ENCODE data around the gene MIPOL1. TPM values are rescaled to one million over a fixed set of nuclear protein-coding genes. Genes with fewer than 3 reads are reported as not detected.

Gene MIPOL1
- total and polyA plus RNA-seq, 9 of the 15 experiments (the other 6 are each of a cell fraction or from before 2014, with no cell fraction given), result 6.7 to 21.9 (median 12.4) TPM

DNA sequence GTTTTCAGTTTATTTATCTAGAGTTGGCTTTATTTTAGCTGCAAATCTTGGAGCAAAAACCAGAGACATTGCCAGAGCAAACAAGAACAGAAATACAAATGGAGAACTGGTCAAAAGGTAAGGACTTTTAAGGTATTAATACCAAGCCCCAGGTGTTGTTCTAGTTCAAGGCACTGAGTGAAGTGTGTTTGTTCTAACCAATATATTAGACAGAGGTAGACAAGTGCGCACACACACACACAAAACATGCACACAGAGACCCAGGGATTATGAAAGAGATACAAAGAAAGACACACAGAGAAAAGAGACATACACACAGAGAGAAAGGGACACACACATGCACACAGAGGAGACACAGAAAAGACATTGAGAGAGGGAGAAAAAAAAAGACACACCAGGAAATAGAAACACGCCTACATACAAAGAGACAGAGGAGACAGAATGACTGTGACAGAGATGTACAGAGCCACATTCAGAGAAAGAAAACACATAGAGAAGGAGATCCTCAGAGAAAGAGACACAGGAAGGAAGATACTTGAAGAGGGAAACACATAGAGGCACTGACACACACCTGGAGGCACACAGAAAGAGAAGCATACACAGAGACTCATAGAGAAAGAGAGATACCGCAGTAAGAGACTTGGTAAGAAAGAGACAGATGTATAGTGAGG lies 50.2 kb downstream of the MIPOL1 start:
- Histone ChIP-seq H3K4me2 (ENCODE audit: insufficient read depth, low read length) (no peak overlapping the region), H3K36me3 (ENCODE audit: control insufficient read depth, insufficient read depth, low read length) (0 out of 3 replicates have a peak, but pooled peaks cover 2% of the 10 kb centered on the region), H2AFZ (ENCODE audit: low read depth, low read length) (no peak overlapping the region), H3K9me3 (replicated peaks; ENCODE audit: control insufficient read depth, insufficient read depth, low read depth, low read length) (no peaks in the 10 kb centered on the region), H3K27ac (ENCODE audit: extremely low read depth, low read depth, low read length) (no peak overlapping the region), H3K4me1 (replicated peaks in 1 of 2; ENCODE audit: control insufficient read depth in 2 of 2, insufficient read depth in 2 of 2, low read length in 2 of 2) (no peaks in the 10 kb centered on the region), H3K79me2 (ENCODE audit: control insufficient read depth, insufficient read depth, low read length) (no peaks in the 10 kb centered on the region), H3K4me3 (no peak overlapping the region), H3K9ac (ENCODE audit: insufficient read depth in 1 of 2, low read depth in 2 of 2, low read length in 2 of 2) (no peak overlapping the region), H3K27me3 (ENCODE audit: control insufficient read depth in 2 of 2, insufficient read depth in 2 of 2, low read length in 2 of 2) (no peaks in the 10 kb centered on the region), H3K9me1 (ENCODE audit: control insufficient read depth, insufficient read depth, low read length) (no peaks in the 10 kb centered on the region), H4K20me1 (replicated peaks; ENCODE audit: control insufficient read depth, insufficient read depth, low read length) (no peaks in the 10 kb centered on the region)
- ATAC-seq (no peak), DNase-seq (ENCODE audit: extremely low read depth in 1 of 4, low spot score in 3 of 4) (no peak), FAIRE-seq (no peak)
- in situ Hi-C loops (cut with MboI), result no loop called here
- CTCF ChIA-PET (ENCODE audit: low intra/inter-chr PET ratio), result interaction anchor here (2.5 kb wide), 1 partner anchor 626 kb away, joined by 11 read pairs; no protein-coding TSS in a partner anchor
- intact Hi-C loops (cut with micrococcal nuclease), result loop anchor here (2.0 kb wide), 1 partner anchor 347 kb away; the partner anchor contains the start of genes FOXA1 and TTC6
- POLR2A ChIA-PET, result no interaction called here
- TF ChIP-seq ATF1 (CRISPR knock-in tag; IDR thresholded peaks at IDR 0.05) (no peak), ATF1 (tag; IDR thresholded peaks at IDR 0.05) (no peak), PYGO2 (tag; IDR thresholded peaks at IDR 0.05) (no peak), ZNF76 (CRISPR knock-in tag; IDR thresholded peaks at IDR 0.05; ENCODE audit: borderline replicate concordance) (no peak), C11orf30 (IDR thresholded peaks at IDR 0.05; ENCODE audit: low read depth) (no peak), POLR2A (conservative IDR thresholded peaks at IDR 0.05) (no peak), MXI1 (IDR thresholded peaks at IDR 0.05; ENCODE audit: low read depth, low read length) (no peak)
- TF ChIP-seq, protein P1, sequence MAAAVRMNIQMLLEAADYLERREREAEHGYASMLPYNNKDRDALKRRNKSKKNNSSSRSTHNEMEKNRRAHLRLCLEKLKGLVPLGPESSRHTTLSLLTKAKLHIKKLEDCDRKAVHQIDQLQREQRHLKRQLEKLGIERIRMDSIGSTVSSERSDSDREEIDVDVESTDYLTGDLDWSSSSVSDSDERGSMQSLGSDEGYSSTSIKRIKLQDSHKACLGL (CRISPR knock-in tag; IDR thresholded peaks at IDR 0.05; ENCODE audit: borderline replicate concordance, poor library complexity, severe bottlenecking), result no peak
- no TSS peak for BruUV-seq (replicated peaks)
- 77% methylated on average over 3 of the region's 3 CpGs for WGBS (ENCODE audit: insufficient coverage, low coverage, missing lambda C conversion rate)

Data from K562 (cell line).